IPS-15b (cell line): ENCODE data around the gene UPK3BL2.
"Not testable (repeated sequence)": the region's sequence is repeated elsewhere in the genome, so short reads cannot be mapped to it uniquely, and the experiment has no call there.

Experiments
- H3K27me3 ChIP-seq: one replicate; pipeline ENCODE4 v1.6.1; 2013; ENCODE audit warnings: low read length; ENCODE audit not compliant: control insufficient read depth, insufficient read depth
- H3K36me3 ChIP-seq: one replicate; pipeline ENCODE4 v1.6.1; 2013; ENCODE audit warnings: low read length; ENCODE audit not compliant: control insufficient read depth, insufficient read depth
- H3K4me1 ChIP-seq: one replicate; pipeline ENCODE4 v1.6.1; 2013; ENCODE audit warnings: mild to moderate bottlenecking, low read length; ENCODE audit not compliant: control insufficient read depth, insufficient read depth
- H3K4me3 ChIP-seq: one replicate; pipeline ENCODE4 v1.5.1; 2013; ENCODE audit warnings: low read depth, low read length
- H3K9ac ChIP-seq: one replicate; pipeline ENCODE4 v1.6.1; 2013; ENCODE audit warnings: low read depth, mild to moderate bottlenecking, low read length
- H3K9me3 ChIP-seq: one replicate; pipeline ENCODE4 v1.6.1; 2013; ENCODE audit warnings: mild to moderate bottlenecking, low read length; ENCODE audit not compliant: control insufficient read depth, insufficient read depth

The UPK3BL2 gene

GRCh38 chr7:102524803-102525202 lies 18.7 kb downstream of the UPK3BL2 start:
- not testable (repeated sequence) for H3K9me3 ChIP-seq, H3K36me3 ChIP-seq, H3K4me3 ChIP-seq, H3K27me3 ChIP-seq, H3K9ac ChIP-seq, H3K4me1 ChIP-seq

- H3K27me3 ChIP-seq, H3K4me3 ChIP-seq, H3K9ac ChIP-seq, H3K4me1 ChIP-seq, H3K9me3 ChIP-seq, H3K36me3 ChIP-seq: not testable (repeated sequence)
These were observed 22.7 kb downstream of the UPK3BL2 start for GRCh38 chr7:102520797-102521196.

- H3K4me3 ChIP-seq, H3K4me1 ChIP-seq, H3K9me3 ChIP-seq, H3K36me3 ChIP-seq, H3K9ac ChIP-seq, H3K27me3 ChIP-seq: not testable (repeated sequence)
These were observed 25.8 kb downstream of the UPK3BL2 start, which contains the start of gene RASA4B for GRCh38 chr7:102517550-102518147. RASA4B (minus strand) TSS chr7:102517777; CDS start chr7:102517710, 67 bp downstream.

GRCh38 chr7:102516951-102517350 lies 26.5 kb downstream of the UPK3BL2 start:
- H3K36me3 ChIP-seq, H3K4me3 ChIP-seq, H3K9me3 ChIP-seq, H3K4me1 ChIP-seq, H3K27me3 ChIP-seq, H3K9ac ChIP-seq: not testable (repeated sequence)

- H3K27me3 ChIP-seq, H3K9me3 ChIP-seq, H3K4me1 ChIP-seq, H3K9ac ChIP-seq, H3K4me3 ChIP-seq, H3K36me3 ChIP-seq: not testable (repeated sequence)
These were observed 27.6 kb downstream of the UPK3BL2 start for GRCh38 chr7:102515889-102516288.

- not testable (repeated sequence) for H3K27me3 ChIP-seq, H3K36me3 ChIP-seq, H3K4me1 ChIP-seq, H3K4me3 ChIP-seq, H3K9me3 ChIP-seq, H3K9ac ChIP-seq
These were observed 28.4 kb downstream of the UPK3BL2 start for GRCh38 chr7:102514881-102515721.

- not testable (repeated sequence) for H3K9me3 ChIP-seq, H3K4me1 ChIP-seq, H3K9ac ChIP-seq, H3K36me3 ChIP-seq, H3K4me3 ChIP-seq, H3K27me3 ChIP-seq
These were observed 30.8 kb downstream of the UPK3BL2 start for GRCh38 chr7:102512642-102513221.

GRCh38 chr7:102511860-102512522 lies 31.5 kb downstream of the UPK3BL2 start:
- H3K9ac ChIP-seq, H3K4me1 ChIP-seq, H3K9me3 ChIP-seq, H3K27me3 ChIP-seq, H3K36me3 ChIP-seq, H3K4me3 ChIP-seq: not testable (repeated sequence)

GRCh38 chr7:102510575-102510974 lies 32.9 kb downstream of the UPK3BL2 start:
- not testable (repeated sequence) for H3K36me3 ChIP-seq, H3K4me1 ChIP-seq, H3K27me3 ChIP-seq

GRCh38 chr7:102507410-102508088 lies 35.9 kb downstream of the UPK3BL2 start:
- not testable (repeated sequence) for H3K27me3 ChIP-seq, H3K9ac ChIP-seq

More at GRCh38 chr7:102510575-102510974, 32.9 kb downstream of the UPK3BL2 start:
- not testable (repeated sequence) for H3K9me3 ChIP-seq, H3K9ac ChIP-seq, H3K4me3 ChIP-seq

GRCh38 chr7:102505298-102506185 lies 38.0 kb downstream of the UPK3BL2 start:
- not testable (repeated sequence) for H3K36me3 ChIP-seq, H3K9me3 ChIP-seq, H3K27me3 ChIP-seq, H3K4me1 ChIP-seq, H3K4me3 ChIP-seq, H3K9ac ChIP-seq

More at GRCh38 chr7:102507410-102508088, 35.9 kb downstream of the UPK3BL2 start:
- not testable (repeated sequence) for H3K4me3 ChIP-seq, H3K4me1 ChIP-seq, H3K36me3 ChIP-seq, H3K9me3 ChIP-seq
